ENCODE data around the gene PSMA6. TPM values are rescaled to one million over a fixed set of nuclear protein-coding genes. Genes with fewer than 3 reads are reported as not detected.

Gene PSMA6
- total RNA-seq, 2 donors from 2014 or later: 39.6 to 43.1 TPM

DNA sequence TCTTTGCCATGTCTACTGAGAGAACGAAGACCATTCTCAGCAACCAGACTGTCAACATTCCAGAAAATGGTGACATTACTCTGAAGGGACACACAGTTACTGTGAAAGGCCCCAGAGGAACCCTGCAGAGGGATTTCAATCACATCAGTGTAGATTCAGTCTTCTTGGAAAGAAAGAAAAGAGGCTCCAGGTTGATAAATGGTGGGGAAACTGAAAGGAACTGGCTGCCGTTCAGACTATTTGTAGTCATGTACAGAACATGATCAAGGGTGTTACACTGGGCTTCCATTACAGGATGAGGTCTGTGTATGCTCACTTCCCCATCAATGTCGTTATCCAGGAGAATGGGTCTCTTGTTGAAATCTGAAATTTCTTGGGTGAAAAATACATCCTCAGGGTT lies 29.7 kb upstream of the PSMA6 start:
- 72 to 91% methylated on average over 3 of the region's 3 CpGs for WGBS, 2 donors
- TF ChIP-seq, protein P1, sequence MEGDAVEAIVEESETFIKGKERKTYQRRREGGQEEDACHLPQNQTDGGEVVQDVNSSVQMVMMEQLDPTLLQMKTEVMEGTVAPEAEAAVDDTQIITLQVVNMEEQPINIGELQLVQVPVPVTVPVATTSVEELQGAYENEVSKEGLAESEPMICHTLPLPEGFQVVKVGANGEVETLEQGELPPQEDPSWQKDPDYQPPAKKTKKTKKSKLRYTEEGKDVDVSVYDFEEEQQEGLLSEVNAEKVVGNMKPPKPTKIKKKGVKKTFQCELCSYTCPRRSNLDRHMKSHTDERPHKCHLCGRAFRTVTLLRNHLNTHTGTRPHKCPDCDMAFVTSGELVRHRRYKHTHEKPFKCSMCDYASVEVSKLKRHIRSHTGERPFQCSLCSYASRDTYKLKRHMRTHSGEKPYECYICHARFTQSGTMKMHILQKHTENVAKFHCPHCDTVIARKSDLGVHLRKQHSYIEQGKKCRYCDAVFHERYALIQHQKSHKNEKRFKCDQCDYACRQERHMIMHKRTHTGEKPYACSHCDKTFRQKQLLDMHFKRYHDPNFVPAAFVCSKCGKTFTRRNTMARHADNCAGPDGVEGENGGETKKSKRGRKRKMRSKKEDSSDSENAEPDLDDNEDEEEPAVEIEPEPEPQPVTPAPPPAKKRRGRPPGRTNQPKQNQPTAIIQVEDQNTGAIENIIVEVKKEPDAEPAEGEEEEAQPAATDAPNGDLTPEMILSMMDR (IDR thresholded peaks at IDR 0.05): no peak
- no peak for TF ChIP-seq POLR2A (IDR thresholded peaks at IDR 0.05)
- intact Hi-C loops (cut with DNase I): no loop called here

DNA sequence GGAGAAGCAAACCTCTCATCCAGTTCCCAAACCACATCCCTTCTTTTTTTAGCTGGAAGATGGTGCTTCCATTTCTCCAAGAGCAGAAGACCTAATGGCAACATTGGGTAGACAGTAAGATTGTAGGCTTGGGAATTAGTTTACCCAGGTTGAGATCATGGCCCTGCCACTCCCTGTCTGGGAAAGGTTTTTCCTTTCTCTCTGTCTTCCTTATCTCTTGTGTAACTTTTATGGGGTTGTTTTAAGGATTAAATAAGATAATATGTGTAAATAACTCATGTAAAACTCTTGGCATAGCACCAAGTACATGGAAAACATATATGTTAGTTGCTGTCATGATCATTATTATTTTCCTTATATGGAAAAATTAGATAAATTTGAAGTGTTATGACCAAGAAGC lies 23.2 kb upstream of the PSMA6 start:
- no peak for DNase-seq
- Histone ChIP-seq H3K4me3 (no peak overlapping the region), H3K9me3 (no peaks in the 10 kb centered on the region), H3K4me1 (no peaks in the 10 kb centered on the region), H3K27me3 (no peaks in the 10 kb centered on the region), H3K27ac (no peak overlapping the region), H3K36me3 (replicated peaks in 1 of 2; ENCODE audit: insufficient read depth in 1 of 2, low read depth in 2 of 2) (no peaks in the 10 kb centered on the region)
- intact Hi-C loops (cut with DNase I): no loop called here
- no peak for TF ChIP-seq POLR2A (IDR thresholded peaks at IDR 0.05)
- TF ChIP-seq, protein P1 (IDR thresholded peaks at IDR 0.05): no peak
- no peak for ATAC-seq

More for the DNA sequence above, 29.7 kb upstream of the PSMA6 start:
- H3K27me3 ChIP-seq: no peaks in the 10 kb centered on the region
- H3K9me3 ChIP-seq: no peaks in the 10 kb centered on the region
- ATAC-seq (no peak), DNase-seq (no peak)
- no peak overlapping the region for H3K4me3 ChIP-seq
- no peaks in the 10 kb centered on the region for H3K4me1 ChIP-seq
- no peak overlapping the region for H3K27ac ChIP-seq
- no peaks in the 10 kb centered on the region for H3K36me3 ChIP-seq (replicated peaks in 1 of 2; ENCODE audit: insufficient read depth in 1 of 2, low read depth in 2 of 2)

DNA sequence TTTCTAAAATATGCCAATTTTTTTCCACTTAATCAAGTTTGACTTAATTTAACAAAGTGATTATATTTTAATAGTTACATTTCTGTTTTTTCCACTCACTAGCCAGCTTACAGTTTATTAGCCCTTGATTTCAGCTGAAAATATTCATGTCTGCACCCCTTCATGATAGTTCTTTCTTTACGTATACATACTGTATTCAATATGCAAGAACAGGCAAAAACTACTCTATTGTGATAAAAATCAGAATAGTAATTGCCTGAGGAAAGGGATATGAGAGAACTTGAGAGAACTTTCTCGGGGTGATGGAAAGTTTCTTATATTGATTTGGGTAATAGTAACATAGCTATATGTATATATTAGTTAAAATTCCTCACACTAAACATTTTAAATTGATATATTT lies 17.4 kb upstream of the PSMA6 start:
- H3K4me1 ChIP-seq: no peaks in the 10 kb centered on the region
- intact Hi-C loops (cut with DNase I): no loop called here
- no peaks in the 10 kb centered on the region for H3K36me3 ChIP-seq (replicated peaks in 1 of 2; ENCODE audit: insufficient read depth in 1 of 2, low read depth in 2 of 2)
- WGBS, 2 donors: 92 to 96% methylated on average over 2 of the region's 2 CpGs
- H3K27ac ChIP-seq: no peak overlapping the region
- TF ChIP-seq, protein P1 (IDR thresholded peaks at IDR 0.05): no peak
- no peak for TF ChIP-seq POLR2A (IDR thresholded peaks at IDR 0.05)
- H3K27me3 ChIP-seq: no peaks in the 10 kb centered on the region
- ATAC-seq (no peak), DNase-seq (no peak)
- H3K4me3 ChIP-seq: no peak overlapping the region
- no peaks in the 10 kb centered on the region for H3K9me3 ChIP-seq

DNA sequence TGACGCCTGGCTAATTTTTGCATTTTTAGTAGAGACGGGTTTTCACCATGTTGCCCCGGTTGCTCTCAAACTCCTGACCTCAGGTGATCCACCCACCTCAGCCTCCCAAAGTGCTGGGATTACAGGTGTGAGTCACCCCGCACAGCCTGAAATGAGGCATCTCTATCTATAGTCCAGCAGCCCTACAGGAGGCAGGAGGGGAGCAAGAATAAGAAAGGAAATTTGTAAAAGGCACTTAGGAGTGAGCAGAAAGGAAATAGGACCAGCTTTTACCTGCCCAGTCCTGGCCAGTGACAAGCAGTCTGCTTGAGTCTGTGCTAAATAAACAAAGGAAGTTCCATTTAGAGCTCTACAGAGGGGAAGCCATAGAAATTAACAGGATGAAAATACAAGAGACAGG lies 15.0 kb upstream of the PSMA6 start:
- 89 to 91% methylated on average over 4 of the region's 4 CpGs for WGBS, 2 donors
- DNase-seq: no peak
- TF ChIP-seq POLR2A (IDR thresholded peaks at IDR 0.05): no peak
- TF ChIP-seq, protein P1 (IDR thresholded peaks at IDR 0.05): no peak
- Histone ChIP-seq H3K9me3 (no peaks in the 10 kb centered on the region), H3K27ac (no peak overlapping the region), H3K27me3 (no peaks in the 10 kb centered on the region), H3K4me1 (no peaks in the 10 kb centered on the region), H3K36me3 (replicated peaks in 1 of 2; ENCODE audit: insufficient read depth in 1 of 2, low read depth in 2 of 2) (no peaks in the 10 kb centered on the region), H3K4me3 (no peak overlapping the region)
- intact Hi-C loops (cut with DNase I): no loop called here
- ATAC-seq: no peak

DNA sequence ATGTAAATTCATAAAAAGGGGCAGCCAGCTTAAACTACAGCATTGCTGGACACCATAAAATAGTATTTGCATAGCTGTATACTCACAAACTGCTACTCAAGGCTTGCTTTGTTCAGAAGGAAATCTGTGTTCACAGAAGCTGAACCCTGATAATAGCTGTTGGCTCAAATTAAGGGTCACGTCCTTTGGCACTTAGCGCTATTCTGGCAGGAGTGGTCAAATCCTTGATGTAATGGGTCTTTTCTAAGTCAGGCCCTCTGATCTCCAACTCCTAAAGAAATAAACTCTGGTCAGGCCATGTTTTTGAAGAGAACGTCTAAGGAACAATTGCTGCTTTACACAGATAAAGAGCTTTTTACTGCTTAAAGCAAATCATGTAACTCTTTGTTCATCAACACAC lies 12.8 kb upstream of the PSMA6 start:
- Histone ChIP-seq H3K36me3 (replicated peaks in 1 of 2; ENCODE audit: insufficient read depth in 1 of 2, low read depth in 2 of 2) (no peaks in the 10 kb centered on the region), H3K4me1 (no peaks in the 10 kb centered on the region), H3K4me3 (no peak overlapping the region), H3K27ac (no peak overlapping the region), H3K27me3 (no peaks in the 10 kb centered on the region), H3K9me3 (no peaks in the 10 kb centered on the region)
- ATAC-seq (no peak), DNase-seq (no peak)
- intact Hi-C loops (cut with DNase I): no loop called here
- TF ChIP-seq, protein P1 (IDR thresholded peaks at IDR 0.05): no peak
- WGBS, 2 donors: 86 to 88% methylated on average over 3 of the region's 3 CpGs

All from body of pancreas (tissue), 4 donors.